GM10266 (cell line): ENCODE results near the gene SLC37A3.

Experiments used
- DNase-seq: peaks from one replicate; pipeline ENCODE4 v3.0.0; 2012; ENCODE audit errors: extremely low spot score
- CTCF ChIP-seq: IDR thresholded peaks from 2 replicates; pipeline ENCODE4 v1.5.1; 2012; ENCODE audit warnings: mild to moderate bottlenecking, low read depth; ENCODE audit not compliant: control insufficient read depth, insufficient read depth; ENCODE audit errors: missing control alignments

Gene SLC37A3

GRCh38 chr7:140297192-140297591, 101.1 kb downstream of the SLC37A3 start:
- no peak for TF ChIP-seq CTCF
- no peak for DNase-seq

- no peak for TF ChIP-seq CTCF
- DNase-seq: no peak
Measured at GRCh38 chr7:140295224-140295738, 103.0 kb downstream of the SLC37A3 start.

- DNase-seq: no peak
- TF ChIP-seq CTCF: no peak
Measured at GRCh38 chr7:140294454-140294853, 103.9 kb downstream of the SLC37A3 start.

- no peak for TF ChIP-seq CTCF
- no peak for DNase-seq
Measured at GRCh38 chr7:140292438-140292837, 105.9 kb downstream of the SLC37A3 start.

GRCh38 chr7:140289804-140290203, 108.5 kb downstream of the SLC37A3 start:
- TF ChIP-seq CTCF: no peak
- no peak for DNase-seq

GRCh38 chr7:140287988-140288387, 110.3 kb downstream of the SLC37A3 start:
- no peak for DNase-seq
- no peak for TF ChIP-seq CTCF

- no peak for TF ChIP-seq CTCF
- DNase-seq: no peak
Measured at GRCh38 chr7:140285938-140286337, 112.4 kb downstream of the SLC37A3 start.
